ENCODE measurements around the gene ANKRD23. TPM values are rescaled to one million over a fixed set of nuclear protein-coding genes. Genes with fewer than 3 reads are reported as not detected.

Gene ANKRD23
- total and polyA plus RNA-seq, 2 of the 13 experiments (the other 11 are each of a cell fraction or from before 2014, with no cell fraction given): 1.5 to 1.6 TPM

- TF ChIP-seq THAP9 (CRISPR knock-in tag; IDR thresholded peaks at IDR 0.05; ENCODE audit: borderline replicate concordance): no peak
- TF ChIP-seq AGO2 (optimal IDR thresholded peaks at IDR 0.05; ENCODE audit: low read depth, low read length): peak; percentile 87
- TF ChIP-seq ZFY (CRISPR knock-in tag; IDR thresholded peaks at IDR 0.05): no peak
- no peak for TF ChIP-seq ZNF879 (CRISPR knock-in tag; IDR thresholded peaks at IDR 0.05)
- TF ChIP-seq STAT5B (CRISPR knock-in tag; IDR thresholded peaks at IDR 0.05): no peak
- TF ChIP-seq JUN (CRISPR knock-in tag; IDR thresholded peaks at IDR 0.05): no peak
- no peak for TF ChIP-seq MZF1 (CRISPR knock-in tag; IDR thresholded peaks at IDR 0.05; ENCODE audit: borderline replicate concordance)
- TF ChIP-seq ZBTB38 (CRISPR knock-in tag; IDR thresholded peaks at IDR 0.05): 0 out of 2 replicates have a peak, but pooled peaks have one; percentile 16
- no peak for TF ChIP-seq CSRNP1 (CRISPR knock-in tag; IDR thresholded peaks at IDR 0.05)
- no peak for TF ChIP-seq IRX3 (CRISPR knock-in tag; IDR thresholded peaks at IDR 0.05; ENCODE audit: borderline replicate concordance, low read depth)
- TF ChIP-seq XBP1 (CRISPR knock-in tag; IDR thresholded peaks at IDR 0.05): no peak
- peak; percentile 32; the same call in 1 of the 2 replicates for TF ChIP-seq POLR2G (IDR thresholded peaks at IDR 0.05; ENCODE audit: low read depth, low read length)
- TF ChIP-seq LBX2 (CRISPR knock-in tag; IDR thresholded peaks at IDR 0.05; ENCODE audit: borderline replicate concordance): no peak
- peak; percentile 35 for TF ChIP-seq RBM22 (optimal IDR thresholded peaks at IDR 0.05; ENCODE audit: low read length)
- TF ChIP-seq GLMP (CRISPR knock-in tag; IDR thresholded peaks at IDR 0.05; ENCODE audit: borderline replicate concordance): no peak
- no peak for TF ChIP-seq NCOA5 (CRISPR knock-in tag; IDR thresholded peaks at IDR 0.05)
- no peak for TF ChIP-seq EHMT2 (IDR thresholded peaks at IDR 0.05; ENCODE audit: borderline replicate concordance, low read depth, low read length)
Observed at GRCh38 chr2:96860065-96861029, 16.5 kb upstream of the ANKRD23 start (continued).

Measured in HepG2 (cell line).